GM19468 (cell line): Measurements from ENCODE around the gene SS18L1.
A peak's percentile ranks its signal among the peaks of the same experiment; 100 is the strongest.

Source experiments
- ATAC-seq: cut with Tn5 transposase; IDR thresholded peaks from one replicate; pipeline ENCODE4 v1.9.1; 2021; ENCODE audit warnings: mild to moderate bottlenecking, moderate library complexity, moderate number of reproducible peaks; ENCODE audit not compliant: unreplicated experiment; ENCODE audit errors: extremely low read depth

The SS18L1 gene

GRCh38 chr20:62119591-62120364 is 23.8 kb upstream of the SS18L1 start:
- no peak for ATAC-seq

DNA sequence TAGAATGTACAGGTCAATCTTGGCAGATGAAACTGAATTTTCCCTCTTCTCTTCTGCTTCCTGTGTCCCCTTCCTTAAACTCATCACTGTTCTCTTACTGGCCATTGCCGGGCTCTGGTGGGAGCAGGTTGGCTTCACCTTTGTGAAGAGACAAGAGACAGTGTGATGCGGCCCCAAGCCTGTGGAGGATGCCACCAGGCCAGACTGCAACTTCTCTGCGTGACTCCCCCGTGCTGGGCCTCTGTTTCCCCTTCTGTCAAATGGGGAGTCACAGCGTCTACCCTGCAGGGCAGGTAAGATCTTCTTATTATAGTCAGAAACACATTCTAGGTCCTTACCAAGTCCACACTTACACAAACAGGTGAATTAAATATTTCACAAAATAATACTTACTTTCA is 23.2 kb upstream of the SS18L1 start:
- ATAC-seq = no peak

DNA sequence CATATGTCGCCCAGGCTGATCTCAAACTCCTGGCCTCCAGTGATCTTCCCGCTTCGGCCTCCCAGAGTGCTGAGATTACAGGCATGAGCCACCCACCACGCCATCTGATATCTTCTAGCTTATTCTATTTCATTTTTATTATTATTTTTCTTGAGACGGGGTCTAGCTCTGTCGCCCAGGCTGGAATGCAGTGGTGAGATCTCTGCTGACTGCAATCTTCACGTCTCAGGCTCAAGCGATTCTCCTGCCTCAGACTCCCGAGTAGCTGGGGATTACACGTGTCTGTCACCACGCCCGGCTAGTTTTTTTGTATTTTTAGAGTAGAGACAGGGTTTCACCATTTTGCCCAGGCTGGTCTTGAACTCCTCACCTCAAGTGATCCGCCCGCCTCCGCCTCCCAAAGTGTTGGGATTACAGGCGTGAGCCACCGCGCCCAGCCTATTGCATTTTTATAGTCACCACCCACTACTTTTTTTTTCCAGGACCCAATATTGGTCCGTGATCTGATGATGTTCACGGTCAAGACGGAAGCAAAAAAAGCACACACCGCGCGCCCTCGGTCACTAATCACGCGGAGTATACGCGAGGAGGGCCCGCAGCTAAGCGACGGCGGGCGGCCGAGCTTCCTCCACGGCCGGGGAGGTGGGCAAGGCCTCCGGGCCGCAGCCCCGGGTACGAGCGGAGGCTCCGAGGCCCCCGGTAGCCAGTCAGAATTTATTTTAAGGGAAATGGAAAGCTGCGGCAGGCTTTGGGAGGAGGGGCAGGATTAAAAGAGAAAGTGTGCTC is 22.4 kb upstream of the SS18L1 start:
- peak; percentile 3 for ATAC-seq

DNA sequence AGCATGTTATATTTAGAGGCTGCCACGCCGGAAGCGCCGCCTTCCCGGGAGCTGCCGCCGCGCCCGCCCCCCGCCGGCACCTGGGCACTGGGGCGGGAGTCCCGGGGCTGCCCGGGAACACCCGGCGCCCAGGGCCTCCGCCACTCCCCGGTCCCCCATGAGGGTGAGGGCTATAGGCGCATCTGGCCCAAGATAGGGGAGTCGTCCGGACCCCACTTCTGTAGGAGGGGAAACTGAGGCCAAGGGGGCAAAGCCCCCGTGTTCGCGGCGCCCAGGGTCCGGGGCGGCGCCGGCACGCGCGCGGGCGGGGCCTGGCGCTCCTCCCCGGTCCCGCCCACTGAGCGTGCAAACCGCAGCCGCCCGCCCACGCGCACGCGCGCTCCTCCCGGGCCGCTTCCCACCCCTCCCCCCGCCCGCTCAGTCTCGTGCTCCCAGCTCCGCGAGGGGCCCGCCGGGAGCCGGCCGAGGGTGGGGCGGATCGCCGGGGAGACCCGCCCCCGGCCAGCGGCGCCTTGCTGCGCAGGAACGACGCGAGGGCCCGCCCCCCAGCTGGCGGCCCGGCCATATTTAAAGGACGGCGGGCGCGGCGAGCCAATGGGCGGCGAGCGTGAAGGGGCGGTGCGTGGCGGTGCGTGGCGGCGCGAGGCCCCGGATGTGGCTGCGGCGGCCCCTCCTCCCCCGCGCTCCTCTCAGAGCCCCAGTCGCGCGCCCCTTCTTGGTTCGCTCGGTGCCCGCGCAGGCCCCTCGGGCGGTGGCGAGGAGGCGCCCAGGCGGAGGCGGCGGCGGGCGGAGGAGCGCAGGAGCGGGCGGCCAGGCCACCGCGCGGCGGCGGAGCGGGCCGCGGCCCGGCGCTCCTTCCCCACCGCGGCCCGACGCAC is 21.6 kb upstream of the SS18L1 start, which contains the start of gene LSM14B:
Gene LSM14B (plus strand): TSS at position 700 of the 878 bp plus-strand sequence. CDS start 192 bp downstream, outside the sequence.
- peak; percentile 81 for ATAC-seq

DNA sequence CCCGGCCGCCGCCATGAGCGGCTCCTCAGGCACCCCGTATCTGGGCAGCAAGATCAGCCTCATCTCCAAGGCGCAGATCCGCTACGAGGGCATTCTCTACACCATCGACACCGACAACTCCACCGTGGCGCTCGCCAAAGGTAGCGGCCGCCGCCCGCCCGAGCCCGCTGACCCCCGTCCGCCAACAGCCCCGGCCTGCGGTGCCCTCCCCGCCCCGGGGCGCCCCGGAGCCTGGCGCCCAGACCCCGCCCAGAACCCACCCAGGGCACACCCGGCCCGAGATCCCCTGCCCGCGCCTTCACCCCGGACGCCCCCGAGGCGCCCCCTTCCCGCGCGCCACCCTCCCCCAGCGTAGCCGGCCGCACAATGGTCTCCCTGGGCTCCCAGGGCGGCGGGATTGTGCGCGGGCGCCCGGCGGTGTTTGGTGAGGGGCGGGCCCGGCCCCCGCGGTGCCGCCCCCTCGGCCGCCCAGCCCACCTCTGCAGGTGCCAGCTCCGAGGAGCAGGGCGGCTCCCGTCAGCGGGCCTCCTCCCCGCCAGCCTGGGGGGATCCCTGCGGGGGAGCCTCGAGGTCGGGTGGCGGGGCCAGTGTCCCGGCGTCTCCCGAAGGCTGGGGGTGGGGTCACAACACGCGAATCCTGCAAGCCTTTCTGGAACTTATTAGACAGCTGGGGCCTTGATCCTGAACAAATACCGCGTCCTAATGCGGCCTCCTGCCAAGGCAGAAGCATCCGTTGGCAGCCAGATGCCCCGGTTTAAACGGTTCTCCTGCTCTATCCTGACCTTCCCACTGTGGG is 20.7 kb upstream of the SS18L1 start:
- ATAC-seq = no peak

DNA sequence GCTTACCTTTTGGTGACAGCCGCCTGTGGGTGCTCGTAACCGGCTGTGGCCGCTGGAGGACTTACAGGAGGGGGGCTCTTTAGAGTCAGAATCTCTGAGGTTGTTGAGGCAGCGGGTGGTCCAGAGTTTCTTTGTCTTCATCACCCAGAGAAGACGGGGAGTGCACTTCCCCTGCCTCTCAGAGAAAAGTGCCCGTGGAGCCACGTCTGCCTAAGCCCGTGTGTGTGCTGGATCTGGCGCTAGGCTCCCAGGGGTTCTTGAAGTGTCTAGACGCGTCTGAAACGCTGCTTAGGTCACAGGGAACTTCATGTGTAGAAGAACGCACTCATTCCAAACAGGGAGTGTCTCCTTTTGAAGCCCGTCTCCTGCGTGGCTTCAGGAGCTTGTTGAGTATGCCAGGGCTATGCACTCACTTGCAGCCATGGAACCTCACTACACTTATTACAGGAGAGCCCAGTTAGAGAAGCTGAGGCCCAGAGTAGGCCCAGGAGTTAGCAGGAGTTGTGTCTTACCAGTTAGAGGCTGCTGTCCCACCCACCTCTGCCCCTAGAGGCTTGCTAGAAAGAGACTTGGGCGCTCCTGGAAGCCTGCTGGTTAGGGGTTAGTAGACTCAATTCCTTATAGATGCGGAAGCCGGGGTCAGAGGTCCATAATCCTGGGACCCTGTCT is 20.0 kb upstream of the SS18L1 start:
- ATAC-seq = no peak

DNA sequence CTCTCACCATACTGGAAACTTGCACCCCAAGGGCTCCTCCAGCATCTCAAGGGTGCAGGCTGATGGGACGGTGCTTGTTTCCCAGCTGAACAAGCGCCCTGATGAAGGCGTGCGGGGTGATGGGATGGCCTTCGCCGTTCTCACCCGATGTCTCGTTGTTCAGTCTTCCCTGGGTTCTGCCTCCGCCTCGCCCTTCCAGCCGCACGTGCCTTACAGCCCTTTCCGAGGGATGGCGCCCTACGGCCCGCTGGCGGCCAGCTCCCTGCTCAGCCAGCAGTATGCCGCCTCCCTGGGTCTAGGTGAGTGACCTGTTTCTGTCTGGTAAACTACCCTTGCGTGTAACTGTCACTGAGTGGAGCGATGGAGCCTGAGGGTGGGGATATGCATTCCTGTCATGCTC is 17.4 kb upstream of the SS18L1 start:
- no peak for ATAC-seq

DNA sequence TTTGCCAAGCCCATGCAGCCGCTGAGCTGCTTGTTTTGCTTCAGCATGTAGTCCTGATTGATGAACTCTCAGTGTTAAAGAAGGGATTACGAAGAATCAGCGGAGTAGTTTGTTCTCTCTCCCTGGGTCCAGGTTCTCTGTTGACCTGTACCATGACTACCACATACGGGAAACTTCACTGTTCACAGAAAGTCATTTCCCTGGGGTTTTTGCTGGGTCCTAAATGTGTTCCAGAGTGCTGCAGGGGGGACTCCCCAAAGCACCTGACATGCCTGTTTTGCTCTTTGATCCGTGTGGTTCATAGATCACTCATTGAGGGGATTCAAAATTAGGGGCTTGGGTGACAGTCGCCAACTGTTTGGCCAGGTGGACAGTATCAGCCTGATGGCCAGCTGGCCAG is 15.8 kb upstream of the SS18L1 start:
- no peak for ATAC-seq

DNA sequence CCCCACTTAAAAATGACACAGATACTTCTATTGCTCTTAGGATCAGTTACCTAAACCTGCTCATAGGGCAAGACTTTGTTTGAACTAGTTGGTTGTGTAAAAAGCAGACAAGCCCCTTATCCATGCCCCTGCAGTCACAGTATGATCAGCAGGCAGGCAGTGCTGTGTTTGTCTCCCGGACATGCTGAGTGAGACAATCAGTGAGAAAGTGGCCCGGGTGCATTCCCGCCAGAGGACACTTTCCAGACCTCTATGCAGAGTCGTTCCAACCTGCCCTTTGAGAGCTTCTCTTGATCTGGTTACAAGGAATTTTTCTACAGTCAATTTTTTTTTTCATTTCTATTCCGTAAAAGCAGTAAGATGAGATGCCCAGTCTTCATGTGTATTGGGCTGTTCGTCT is 15.1 kb upstream of the SS18L1 start:
- ATAC-seq = no peak

DNA sequence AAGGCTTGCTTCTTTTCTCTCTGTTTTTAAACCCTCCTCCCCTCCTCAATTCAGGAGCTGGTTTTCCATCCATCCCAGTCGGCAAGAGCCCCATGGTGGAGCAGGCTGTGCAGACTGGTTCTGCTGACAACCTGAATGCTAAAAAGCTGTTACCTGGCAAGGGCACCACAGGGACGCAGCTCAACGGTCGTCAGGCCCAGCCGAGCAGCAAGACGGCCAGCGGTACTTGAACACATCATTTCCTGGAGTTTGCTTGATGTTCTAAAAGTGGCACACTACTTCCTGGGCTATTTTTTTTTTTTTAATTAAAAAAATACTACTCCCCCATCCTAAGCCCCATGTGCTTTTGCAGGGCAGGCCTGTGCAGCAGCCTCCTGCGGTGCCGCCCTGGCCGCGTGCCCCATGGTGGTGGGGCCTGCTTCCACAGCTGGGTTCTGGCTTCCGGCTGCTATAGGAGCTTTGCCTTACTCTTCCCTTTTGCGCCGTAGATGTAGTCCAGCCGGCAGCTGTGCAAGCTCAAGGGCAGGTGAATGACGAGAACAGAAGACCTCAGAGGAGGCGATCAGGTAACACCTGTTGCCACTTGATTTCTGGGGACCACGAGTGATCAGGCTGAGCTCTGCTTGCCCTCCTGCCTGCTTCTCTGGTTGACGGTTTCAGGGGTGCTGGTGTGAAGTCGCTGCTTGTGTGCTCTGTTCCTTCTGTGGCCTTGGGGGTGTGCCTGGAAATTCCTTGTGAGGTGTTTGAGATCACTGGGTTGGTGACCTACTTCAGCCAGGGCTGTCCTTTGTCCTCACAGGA is 13.6 kb upstream of the SS18L1 start:
- ATAC-seq = no peak

GRCh38 chr20:62131560-62132320 is 11.8 kb upstream of the SS18L1 start:
- no peak for ATAC-seq

DNA sequence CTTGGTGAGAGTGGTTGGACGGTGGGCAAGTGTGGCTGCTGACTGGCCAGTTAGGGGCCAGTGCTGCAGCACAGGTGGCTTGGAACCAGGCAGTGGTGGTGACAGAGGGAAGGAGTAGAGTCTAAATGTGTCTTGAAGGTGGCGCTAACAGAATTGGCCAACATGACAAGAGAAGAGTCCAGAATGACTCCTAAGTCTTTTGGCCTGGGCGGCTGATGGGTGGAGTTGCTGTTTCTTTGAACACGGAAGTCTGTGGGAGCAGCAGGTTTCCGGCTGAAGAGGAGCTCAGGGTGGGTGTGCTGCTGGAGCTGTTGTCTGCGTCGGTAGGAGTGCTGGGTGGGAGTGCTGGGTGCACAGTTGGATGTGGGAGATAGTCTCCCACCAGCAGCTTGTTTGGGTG is 11.1 kb upstream of the SS18L1 start:
- ATAC-seq = no peak

GRCh38 chr20:62133051-62133845 is 10.3 kb upstream of the SS18L1 start:
- ATAC-seq = no peak

- ATAC-seq = no peak
Measured at GRCh38 chr20:62133864-62134263, 9.7 kb upstream of the SS18L1 start.

GRCh38 chr20:62134735-62135231 is 8.8 kb upstream of the SS18L1 start:
- no peak for ATAC-seq

GRCh38 chr20:62135573-62136266 is 7.8 kb upstream of the SS18L1 start:
- no peak for ATAC-seq
